Liver (tissue), 3 donors: ENCODE measurements around the gene ACTN2.

ENCODE experiments used
- ATF3 ChIP-seq: IDR thresholded peaks from 2 replicates; pipeline ENCODE4 v1.6.1; 2016; ENCODE audit warnings: antibody characterized with exemption
- CTCF ChIP-seq: fragments of 150-350 bp; IDR thresholded peaks from 2 replicates; pipeline ENCODE4 v1.5.1; 2017; ENCODE audit warnings: improper control_type of control experiment, low read depth, low read length; ENCODE audit not compliant: missing input control
- FOXA1 ChIP-seq: IDR thresholded peaks from 2 replicates; pipeline ENCODE4 v1.6.1; 2016; ENCODE audit warnings: antibody characterized with exemption
- JUND ChIP-seq, 2 donors: IDR thresholded peaks; 2 replicates each; pipeline ENCODE4 v1.6.1; 2016; ENCODE audit warnings: antibody characterized with exemption in 2 of 2
- MAX ChIP-seq: IDR thresholded peaks from 2 replicates; pipeline ENCODE4 v1.6.1; 2016; ENCODE audit warnings: antibody characterized with exemption
- RAD21 ChIP-seq, 2 donors: IDR thresholded peaks; 2 replicates each; pipeline ENCODE4 v1.6.1; 2016; ENCODE audit warnings: antibody characterized with exemption in 2 of 2, mild to moderate bottlenecking in 2 of 2
- REST ChIP-seq: IDR thresholded peaks from 2 replicates; pipeline ENCODE4 v1.6.1; 2016; ENCODE audit warnings: antibody characterized with exemption, mild to moderate bottlenecking
- SP1 ChIP-seq: IDR thresholded peaks from 2 replicates; pipeline ENCODE4 v1.6.1; 2018; ENCODE audit warnings: antibody characterized with exemption, mild to moderate bottlenecking
- YY1 ChIP-seq: IDR thresholded peaks from 2 replicates; pipeline ENCODE4 v1.6.1; 2016; ENCODE audit warnings: antibody characterized with exemption, mild to moderate bottlenecking
- donor health status: healthy.
- donor health status: healthy.

GRCh38 chr1:236727521-236727920 lies 41.2 kb downstream of the ACTN2 start:
- TF ChIP-seq REST (no peak), CTCF (no peak), JUND (IDR thresholded peaks at IDR 0.05) (no peak), SP1 (no peak), YY1 (no peak), FOXA1 (no peak), RAD21 (IDR thresholded peaks at IDR 0.05) (no peak), MAX (no peak), ATF3 (no peak)
